22Rv1 (cell line): ENCODE data around the gene PRTFDC1.

Experiments
- H3K27ac ChIP-seq: fragments of 450-650 bp; 2 replicates; pipeline ENCODE4 v1.5.1; 2017
- CTCF ChIP-seq: fragments of 450-650 bp; IDR thresholded peaks from 2 replicates; pipeline ENCODE4 v1.5.1; 2017; ENCODE audit warnings: mild to moderate bottlenecking
- ZFX ChIP-seq: fragments of 450-650 bp; IDR thresholded peaks from 2 replicates; pipeline ENCODE4 v1.6.1; 2017; ENCODE audit warnings: antibody characterized with exemption, borderline replicate concordance

PRTFDC1 gene

GRCh38 chr10:24814568-24815313 is 137.7 kb downstream of the PRTFDC1 start:
- H3K27ac ChIP-seq: no peak overlapping the region
- TF ChIP-seq ZFX (no peak), CTCF (no peak)

GRCh38 chr10:24813856-24814255 is 138.6 kb downstream of the PRTFDC1 start:
- TF ChIP-seq CTCF: no peak
- no peak for TF ChIP-seq ZFX
- H3K27ac ChIP-seq: no peak overlapping the region

GRCh38 chr10:24806262-24806661 is 146.1 kb downstream of the PRTFDC1 start:
- H3K27ac ChIP-seq: no peak overlapping the region
- TF ChIP-seq CTCF: no peak
- TF ChIP-seq ZFX: no peak

- TF ChIP-seq ZFX (no peak), CTCF (no peak)
- no peak overlapping the region for H3K27ac ChIP-seq
Measured at GRCh38 chr10:24804956-24805355, 147.4 kb downstream of the PRTFDC1 start.

- no peak overlapping the region for H3K27ac ChIP-seq
- TF ChIP-seq CTCF (no peak), ZFX (no peak)
Measured at GRCh38 chr10:24804392-24804791, 148.0 kb downstream of the PRTFDC1 start.

GRCh38 chr10:24802378-24802777 is 150.0 kb downstream of the PRTFDC1 start:
- TF ChIP-seq CTCF (no peak), ZFX (no peak)
- H3K27ac ChIP-seq: no peak overlapping the region

- TF ChIP-seq CTCF: no peak
- TF ChIP-seq ZFX: no peak
- no peak overlapping the region for H3K27ac ChIP-seq
Measured at GRCh38 chr10:24800861-24801260, 151.5 kb downstream of the PRTFDC1 start.
